ELR (cell line): ENCODE results near the gene ZNF317.
A peak's percentile ranks its signal among the peaks of the same experiment; 100 is the strongest.
"Not testable (repeated sequence)": the region's sequence is repeated elsewhere in the genome, so short reads cannot be mapped to it uniquely, and the experiment has no call there.

Experiments
- DNase-seq: peaks from one replicate; pipeline ENCODE4 v3.0.0-alpha.2; 2015; ENCODE audit warnings: low read depth

ZNF317 gene

GRCh38 chr19:9175326-9175725 lies 35.1 kb downstream of the ZNF317 start:
- DNase-seq = no peak

GRCh38 chr19:9178901-9179300 lies 38.7 kb downstream of the ZNF317 start, which contains the start of gene OR7D2:
Gene OR7D2, plus strand, starts transcription at chr19:9178979. Its CDS starts 6,803 bp downstream, at chr19:9185782.
- DNase-seq = peak; percentile 32

GRCh38 chr19:9183000-9183399 lies 42.8 kb downstream of the ZNF317 start:
- DNase-seq = no peak

GRCh38 chr19:9187191-9187590 lies 47.0 kb downstream of the ZNF317 start:
- no peak for DNase-seq

GRCh38 chr19:9189535-9189934 lies 49.3 kb downstream of the ZNF317 start:
- no peak for DNase-seq

GRCh38 chr19:9198044-9198443 lies 57.8 kb downstream of the ZNF317 start:
- DNase-seq = not testable (repeated sequence)

GRCh38 chr19:9205501-9206113 lies 65.4 kb downstream of the ZNF317 start:
- DNase-seq = peak; percentile 69
